ENCODE results near the gene DUOXA1.

The DUOXA1 gene

DNA sequence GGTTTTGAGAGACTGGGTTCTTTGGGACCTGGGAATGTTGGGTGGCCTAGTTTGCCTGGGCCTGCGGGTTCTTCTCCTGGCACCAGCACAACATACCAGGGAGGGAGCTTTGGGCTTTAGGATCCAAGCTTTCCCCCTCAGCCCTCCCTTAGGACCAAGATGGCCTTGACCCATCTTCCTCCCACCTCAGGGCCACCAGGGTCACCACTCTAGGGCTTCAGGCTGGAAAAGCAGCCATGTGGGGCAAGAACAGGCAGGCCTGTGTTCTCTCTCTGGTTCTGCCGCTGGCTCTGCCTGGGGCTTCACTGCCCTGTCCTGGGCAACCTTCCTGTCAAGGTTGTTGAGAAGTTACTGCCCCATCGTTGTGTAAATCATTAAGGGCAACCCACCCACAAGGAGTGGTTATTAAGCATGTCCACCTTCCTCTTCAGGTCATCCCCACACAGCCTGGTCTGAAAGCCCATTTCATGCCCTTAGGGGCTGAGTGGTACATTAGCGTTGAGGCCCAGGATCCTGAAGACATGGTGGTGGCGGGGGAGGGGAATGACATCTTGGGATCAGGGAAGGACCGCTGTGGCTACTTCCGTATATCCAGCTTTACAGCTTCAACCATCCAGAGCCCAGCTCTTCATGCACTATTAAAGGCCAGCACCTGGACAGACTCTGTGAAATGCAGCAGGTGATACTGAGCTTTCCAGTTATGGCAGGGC lies 767 bp upstream of the DUOXA1 start:
- DNase-seq, result no peak

DNA sequence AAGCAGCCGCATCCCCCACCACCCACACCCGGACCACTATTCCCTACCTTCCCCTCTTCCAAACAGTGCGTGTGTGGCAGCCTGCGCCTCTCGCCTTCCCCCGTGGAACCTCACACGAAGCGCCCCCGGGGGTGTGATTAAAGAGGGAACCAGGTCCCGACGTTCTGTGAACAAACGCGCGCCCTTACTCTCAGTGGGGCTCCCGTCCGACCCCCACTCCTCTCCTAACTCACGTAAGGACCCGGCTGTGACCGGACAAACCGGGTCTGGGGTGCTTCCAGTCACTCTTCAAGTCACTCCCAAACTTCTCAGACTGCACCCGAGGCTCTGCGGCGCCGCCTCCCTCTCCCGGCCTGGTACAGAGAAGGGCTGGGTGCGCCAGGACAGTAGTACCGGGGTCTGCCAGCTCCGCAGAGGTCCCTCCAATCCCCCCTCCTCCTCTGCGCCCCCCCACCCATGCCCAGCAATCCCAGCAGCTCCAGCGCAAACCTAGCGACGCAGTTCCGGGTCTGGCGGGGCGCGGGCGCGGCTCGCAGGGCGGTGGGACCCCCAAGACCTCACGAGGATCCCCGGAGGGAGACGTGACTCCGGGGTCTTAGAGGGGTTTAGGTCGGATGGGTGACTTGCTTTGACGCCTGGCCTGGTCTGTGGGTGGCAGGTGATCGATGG lies 574 bp downstream of the DUOXA1 start:
- DNase-seq, result no peak

DNA sequence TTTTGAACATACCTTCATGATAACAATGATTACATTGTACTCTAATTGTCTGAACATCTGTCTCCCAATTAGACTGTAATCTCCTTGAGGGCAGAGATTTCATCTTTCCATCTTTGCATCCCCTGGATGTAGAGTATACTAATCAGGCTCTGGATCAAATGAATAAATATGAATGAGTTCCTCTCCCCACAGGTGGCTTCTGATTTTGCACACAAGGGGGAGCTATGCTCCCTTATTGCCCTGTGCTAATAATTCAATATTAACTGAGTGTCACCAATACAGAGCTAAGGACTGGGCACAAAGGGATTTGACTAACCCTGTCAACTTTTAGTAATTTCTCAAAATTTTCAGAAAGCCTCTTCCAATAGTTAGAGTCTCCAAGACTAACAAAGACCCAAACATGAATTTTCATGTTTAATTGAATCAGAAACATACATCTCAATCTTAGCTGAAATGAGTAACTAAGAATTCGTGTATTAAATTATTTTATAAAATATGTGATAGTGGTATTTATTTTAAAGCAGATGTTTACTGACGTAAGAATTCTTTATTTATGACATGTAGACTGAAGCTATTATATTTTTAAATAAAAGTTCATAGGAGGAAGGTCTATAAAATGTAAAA lies 3.0 kb downstream of the DUOXA1 start:
- peak; percentile 52 for DNase-seq

DNA sequence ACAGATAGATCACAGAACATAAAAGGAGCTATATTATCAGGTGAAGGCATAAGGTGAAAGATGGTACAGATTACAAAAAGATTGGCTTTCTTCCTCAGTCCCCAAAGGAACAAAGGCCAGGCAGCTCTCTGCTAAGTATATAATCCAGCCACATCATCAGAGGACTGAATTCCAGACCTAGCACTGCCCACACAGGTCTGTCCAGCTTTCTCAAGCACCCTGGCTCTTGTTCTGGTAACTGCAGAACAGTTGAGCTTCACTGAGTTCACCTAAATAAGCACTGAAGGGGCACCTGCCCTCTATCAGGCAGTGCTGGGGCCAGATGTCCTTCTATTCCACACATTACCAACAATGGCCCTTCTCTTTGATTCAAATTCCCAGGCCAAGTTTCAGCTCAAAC lies 6.3 kb downstream of the DUOXA1 start:
- DNase-seq, result no peak

DNA sequence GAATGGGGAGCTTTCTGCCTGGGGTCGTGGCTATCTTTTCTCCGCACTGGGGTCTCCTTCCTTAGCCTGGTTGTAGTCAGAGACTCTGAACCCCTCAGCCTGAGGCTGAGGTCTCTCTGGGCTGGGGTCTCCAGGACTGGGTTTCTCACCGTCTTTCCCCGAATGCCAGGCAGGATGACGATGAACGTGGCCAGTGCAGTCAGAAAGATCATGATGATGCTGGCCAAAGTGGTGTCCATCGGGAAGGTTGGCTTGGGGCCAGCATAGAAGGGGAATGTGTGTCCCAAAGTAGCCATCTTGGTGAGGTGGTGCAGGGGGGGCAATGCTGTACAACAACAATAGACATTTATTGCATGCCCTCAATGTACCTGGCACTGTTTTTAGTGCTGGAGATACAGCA lies 7.0 kb downstream of the DUOXA1 start:
- no peak for DNase-seq

DNA sequence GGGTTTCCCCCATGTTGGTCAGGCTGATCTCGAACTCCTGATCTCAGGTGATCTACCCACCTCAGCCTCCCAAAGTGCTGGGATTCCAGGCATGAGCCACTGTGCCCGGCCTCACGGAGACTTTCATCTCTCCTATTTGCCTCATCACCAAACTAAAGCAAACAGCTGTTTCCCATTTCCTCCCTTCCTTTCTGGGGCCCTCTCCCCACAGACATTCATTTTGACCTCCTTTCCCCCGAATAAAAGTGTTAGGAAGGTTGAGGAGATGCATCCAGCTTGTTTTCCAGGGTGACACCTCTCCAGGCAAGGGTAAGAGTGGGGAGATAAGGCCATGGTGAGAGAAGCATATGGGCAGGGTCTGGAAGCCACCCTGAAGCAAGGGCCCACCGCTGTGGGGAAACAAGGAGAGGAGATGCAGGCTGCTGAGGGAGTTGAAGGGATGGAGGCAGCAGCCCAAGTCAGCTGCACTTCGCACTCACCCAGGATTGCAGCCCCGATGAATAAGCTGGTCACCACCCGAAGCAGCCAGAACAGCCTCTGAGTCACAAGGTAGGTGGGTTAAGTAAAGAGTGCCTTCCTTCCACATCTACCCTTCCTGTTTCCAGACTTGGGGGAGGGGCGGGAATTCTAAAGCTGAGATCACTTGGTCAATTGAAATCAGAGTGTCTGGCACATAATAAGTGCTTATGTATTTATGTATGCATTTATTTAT lies 7.8 kb downstream of the DUOXA1 start:
- DNase-seq, result no peak

DNA sequence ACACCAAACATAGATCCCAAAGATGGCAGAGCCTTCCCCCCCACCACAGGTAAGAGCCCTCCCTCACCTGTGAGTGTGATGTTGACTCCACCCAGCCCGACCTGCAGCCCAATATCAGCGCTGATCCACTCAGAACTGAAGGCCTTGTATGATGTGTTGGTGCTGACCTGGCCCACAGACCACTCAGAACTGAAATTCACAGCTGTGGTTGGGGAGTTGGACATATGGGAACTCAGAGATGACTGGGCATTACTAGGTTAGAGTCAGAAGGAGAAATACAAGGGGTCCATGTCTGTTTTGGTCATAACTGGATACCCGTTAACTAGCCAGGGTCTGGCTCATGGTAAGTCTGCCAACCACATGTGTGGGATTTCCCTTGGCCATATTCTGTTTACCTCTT lies 8.7 kb downstream of the DUOXA1 start:
- DNase-seq, result no peak

DNA sequence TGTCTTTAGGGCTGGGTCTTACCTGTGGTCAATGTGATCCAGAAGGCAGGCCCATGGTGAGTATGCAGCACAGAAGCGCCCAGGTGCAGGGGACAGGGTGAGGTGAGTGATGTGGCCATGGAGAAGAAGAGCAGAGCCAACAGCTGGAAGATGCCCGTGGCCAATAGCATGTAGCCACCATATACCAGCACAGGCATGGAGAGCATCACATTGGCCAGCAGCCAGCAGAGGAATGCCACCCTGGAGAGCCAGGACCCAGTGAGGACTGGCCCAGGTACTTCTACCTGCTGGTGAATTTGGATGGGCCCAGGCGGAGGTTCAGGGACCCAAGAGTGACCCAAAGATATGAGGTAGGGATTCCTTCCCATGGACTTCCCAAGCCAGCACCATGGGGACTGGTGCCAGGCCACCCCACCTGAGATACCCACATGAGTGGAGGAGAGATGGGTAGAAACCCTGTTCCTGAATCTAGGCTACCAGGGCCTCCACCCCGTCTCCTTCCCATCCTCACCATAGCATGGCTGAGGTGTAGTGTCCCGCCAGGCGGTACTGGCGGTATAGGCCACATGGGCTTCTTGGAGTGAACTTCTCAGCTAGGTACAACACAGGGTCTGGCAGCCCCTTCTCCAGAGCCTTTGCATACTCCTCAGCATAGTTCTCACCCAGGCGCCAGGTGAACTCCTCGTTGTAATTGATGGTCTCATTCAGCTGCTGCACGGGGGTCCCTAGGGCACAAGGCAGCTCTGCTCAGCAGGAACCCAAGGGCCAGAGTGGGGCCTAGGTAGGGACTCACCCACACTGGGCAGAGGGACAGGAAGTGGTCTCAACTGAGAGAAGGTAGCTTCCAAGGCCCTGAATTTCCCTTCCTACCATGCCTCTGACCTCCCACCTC lies 9.4 kb downstream of the DUOXA1 start:
- DNase-seq, result no peak

DNA sequence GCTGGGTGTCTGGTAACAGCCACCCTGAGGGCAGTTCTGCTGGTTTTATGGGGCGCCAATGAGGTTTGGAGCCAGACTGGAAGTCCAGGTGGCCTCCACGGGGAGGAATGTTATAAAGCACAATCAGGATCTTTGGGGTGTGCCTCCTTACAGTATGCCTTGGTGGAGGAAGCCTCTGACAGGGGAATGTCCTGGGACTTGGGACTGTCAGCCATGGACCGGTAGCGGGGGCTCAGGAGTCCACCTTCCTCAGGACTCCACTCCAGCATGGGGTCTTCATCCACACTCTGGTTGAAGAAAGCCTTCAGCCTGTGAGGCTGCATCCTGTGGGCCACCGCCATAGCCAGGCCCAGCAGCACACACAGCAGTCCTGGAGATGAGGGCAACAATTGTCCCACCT lies 10.7 kb downstream of the DUOXA1 start:
- no peak for DNase-seq

DNA sequence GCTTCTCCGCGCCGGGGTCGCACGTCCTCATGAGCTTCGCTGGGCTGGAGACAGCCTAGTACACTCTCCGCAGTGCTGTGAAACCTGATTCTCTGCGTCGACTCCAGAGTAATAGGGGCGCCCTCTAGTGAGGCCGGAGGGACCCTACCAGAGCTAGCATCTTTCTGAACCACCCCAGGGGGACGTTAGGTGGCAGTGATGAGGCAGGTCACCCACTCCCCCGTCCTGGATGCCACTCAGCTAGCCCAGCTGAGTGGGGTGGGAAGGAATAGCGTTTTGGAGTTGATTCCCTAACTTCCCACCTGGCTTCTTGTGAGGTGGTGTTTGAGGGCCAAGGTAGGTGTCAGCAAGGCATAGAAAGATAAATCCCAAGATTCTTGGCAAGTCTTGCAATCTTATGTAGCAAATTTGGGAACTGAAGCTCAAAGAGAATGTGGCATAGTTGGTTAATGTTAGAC lies 11.5 kb downstream of the DUOXA1 start:
- peak; percentile 97 for DNase-seq

DNA sequence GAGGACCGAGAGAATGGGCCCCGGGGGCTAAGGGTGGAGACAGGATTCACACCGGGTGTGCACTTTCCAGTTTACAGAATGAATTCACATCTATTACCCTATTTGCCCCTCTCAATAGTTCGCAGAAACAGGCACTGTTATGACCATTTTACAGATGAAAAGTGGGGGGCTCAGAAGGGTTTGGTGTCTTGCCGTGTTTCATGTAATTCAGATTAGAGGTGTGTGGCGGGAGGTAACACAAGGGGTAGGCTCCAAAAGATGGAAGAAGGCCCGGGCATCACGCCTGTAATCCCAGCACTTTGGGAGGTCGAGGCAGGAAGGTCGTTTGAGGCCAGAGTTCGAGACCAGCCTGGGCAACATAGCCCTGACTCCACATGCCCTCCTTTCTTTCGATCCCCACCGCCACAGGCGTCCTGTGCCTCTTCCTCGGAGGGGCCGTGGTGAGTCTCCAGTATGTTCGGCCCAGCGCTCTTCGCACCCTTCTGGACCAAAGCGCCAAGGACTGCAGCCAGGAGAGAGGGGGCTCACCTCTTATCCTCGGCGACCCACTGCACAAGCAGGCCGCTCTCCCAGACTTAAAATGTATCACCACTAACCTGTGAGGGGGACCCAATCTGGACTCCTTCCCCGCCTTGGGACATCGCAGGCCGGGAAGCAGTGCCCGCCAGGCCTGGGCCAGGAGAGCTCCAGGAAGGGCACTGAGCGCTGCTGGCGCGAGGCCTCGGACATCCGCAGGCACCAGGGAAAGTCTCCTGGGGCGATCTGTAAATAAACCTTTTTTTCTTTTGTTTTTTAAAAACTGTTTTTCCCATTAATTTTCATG lies 12.2 kb downstream of the DUOXA1 start:
- DNase-seq, result no peak

DNA sequence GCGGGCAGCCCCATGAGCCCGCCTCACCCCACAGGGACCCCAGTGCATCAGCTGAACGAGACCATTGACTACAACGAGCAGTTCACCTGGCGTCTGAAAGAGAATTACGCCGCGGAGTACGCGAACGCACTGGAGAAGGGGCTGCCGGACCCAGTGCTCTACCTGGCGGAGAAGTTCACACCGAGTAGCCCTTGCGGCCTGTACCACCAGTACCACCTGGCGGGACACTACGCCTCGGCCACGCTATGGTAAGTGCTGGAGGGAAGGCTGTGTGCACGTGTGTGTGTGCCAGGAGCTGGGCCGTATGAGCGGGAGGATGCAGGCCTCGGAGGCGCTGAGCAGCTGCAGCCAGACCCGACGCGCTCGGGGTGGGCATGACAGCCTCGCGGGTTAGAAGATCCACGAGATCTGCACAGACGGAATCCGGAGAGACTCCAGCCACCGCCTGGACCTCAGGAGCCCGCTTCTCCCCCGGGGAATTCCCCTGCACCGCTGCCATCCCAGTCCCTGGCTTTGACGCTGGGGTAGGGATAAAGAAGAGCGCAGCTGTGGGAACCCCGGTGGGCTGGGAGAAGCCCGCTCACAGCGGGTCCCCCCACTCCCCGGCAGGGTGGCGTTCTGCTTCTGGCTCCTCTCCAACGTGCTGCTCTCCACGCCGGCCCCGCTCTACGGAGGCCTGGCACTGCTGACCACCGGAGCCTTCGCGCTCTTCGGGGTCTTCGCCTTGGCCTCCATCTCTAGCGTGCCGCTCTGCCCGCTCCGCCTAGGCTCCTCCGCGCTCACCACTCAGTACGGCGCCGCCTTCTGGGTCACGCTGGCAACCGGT lies 13.0 kb downstream of the DUOXA1 start:
- DNase-seq, result no peak

DNA sequence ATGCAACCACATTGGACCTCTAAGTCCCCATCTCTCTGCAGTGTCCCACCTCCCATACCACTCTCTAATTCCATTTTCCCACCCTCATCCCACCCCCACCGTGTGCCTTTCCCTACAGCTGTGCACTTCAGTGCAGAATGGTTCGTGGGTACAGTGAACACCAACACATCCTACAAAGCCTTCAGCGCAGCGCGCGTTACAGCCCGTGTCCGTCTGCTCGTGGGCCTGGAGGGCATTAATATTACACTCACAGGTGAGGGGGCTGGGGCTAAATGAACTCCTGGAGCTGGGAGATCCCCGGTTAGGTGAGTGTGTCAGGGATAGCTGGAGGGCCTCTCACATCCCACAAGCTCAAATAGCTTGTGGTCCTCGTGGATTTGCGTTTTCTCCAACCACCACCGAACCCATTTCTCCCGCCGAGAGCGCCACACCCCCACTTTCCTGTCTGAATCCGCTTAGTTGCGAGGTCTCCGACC lies 13.6 kb downstream of the DUOXA1 start:
- DNase-seq, result no peak

DNA sequence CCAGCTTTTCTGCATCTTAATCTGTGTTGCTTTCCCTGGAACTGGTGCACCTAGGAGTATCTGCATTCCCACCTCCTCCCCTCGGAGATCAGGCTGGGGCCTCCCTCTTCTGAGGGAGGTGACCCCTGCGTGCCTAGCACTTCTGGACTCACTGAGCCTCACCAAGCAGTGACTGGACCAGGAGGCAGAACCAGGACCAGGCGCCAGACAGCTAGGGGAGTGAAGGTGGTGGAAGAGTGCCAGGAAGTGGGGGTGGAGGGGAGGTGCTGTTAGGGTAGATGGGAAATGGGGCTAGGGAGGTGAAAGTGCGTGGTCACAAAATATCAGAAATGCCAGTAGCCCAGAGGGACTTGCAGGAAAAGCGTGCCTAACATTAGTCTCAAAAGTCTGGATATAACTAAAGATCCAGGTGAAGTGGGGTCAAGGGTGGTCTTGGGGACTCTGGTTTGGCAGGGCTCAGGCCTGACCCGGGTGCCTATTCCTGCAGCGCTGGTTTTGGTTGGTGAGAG lies 14.3 kb downstream of the DUOXA1 start:
- no peak for DNase-seq

DNA sequence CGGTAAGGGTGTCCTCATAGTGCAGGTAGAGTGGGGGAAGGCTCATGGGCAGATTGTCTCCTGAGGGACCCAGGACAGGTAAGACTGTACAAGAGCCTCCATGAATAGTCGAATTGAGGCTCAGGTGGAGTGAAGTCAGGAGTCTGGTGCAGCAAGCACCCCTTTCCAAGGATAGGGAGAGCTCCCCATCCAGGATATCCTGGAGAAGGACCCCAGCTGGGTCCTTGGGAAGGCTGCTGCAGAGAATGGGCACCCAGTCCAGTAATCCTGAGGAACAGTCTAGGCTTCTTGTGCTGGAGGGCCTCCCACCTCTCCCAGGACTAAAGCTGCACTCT lies 15.0 kb downstream of the DUOXA1 start:
- DNase-seq, result no peak

DNA sequence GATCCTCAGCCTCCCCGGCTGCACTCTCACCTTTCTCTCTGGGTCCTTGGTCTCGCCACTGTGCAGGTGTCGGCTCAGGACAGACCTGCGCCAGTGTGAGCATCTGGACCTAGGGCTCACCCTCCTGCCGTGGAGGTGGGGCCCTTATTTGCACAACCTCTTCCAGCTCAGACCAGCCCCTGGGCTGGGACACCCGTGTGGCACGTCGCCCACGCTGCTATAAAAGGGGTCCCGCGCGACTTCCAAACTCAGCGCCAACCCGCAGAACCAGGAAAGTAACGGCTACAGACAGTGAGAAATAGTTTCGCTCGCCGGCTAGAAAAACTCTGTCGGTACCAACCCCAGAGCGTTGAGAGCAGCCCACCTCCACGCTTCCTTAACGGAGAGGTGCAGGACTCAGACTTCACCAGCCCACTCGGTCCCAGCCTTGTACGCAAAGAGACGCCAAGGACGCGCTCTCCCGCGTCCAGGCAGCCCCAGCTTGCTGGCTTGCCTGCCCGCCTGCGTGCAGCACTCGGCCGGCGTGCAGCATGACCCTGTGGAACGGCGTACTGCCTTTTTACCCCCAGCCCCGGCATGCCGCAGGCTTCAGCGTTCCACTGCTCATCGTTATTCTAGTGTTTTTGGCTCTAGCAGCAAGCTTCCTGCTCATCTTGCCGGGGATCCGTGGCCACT lies 15.5 kb downstream of the DUOXA1 start, which contains the start of the genes DUOX2 and DUOXA2:
TSS of gene DUOX2 (minus strand) at position 97 of the 675 bp plus-strand sequence. CDS start 761 bp downstream, outside the sequence.
TSS of gene DUOXA2 (plus strand) at position 251 of the 675 bp plus-strand sequence. CDS start at position 531, 280 bp downstream.
- no peak for DNase-seq

DNA sequence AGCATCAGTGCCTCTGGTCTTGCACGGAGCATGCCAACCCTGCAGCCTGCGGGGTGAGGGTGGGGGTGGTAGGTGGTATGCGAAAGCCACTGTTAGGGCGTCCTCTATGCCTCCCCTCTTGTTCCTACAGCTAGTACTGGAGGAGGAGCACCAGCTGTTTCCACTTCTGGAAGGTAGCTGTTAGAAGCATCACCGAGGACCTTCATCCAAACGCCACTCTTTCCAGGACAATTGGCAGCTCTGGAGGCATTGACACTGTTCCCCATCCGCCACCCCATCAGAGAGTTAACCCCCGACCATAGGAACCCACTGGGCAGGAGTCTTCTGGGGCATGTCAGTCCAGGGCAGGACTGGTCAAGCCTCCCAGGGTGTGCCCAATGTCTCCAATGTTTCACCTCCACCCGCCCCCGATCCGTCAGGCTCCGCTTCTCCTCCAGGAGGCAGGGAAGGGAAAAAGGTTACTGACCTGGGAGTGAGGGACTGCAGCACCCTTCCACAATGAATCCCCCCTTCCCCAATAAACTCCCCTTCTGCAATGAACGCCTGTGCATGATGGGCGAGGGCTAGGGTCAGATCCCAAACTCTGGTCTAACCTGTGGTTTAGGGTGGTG lies 16.2 kb downstream of the DUOXA1 start:
- DNase-seq, result peak; percentile 57

DNA sequence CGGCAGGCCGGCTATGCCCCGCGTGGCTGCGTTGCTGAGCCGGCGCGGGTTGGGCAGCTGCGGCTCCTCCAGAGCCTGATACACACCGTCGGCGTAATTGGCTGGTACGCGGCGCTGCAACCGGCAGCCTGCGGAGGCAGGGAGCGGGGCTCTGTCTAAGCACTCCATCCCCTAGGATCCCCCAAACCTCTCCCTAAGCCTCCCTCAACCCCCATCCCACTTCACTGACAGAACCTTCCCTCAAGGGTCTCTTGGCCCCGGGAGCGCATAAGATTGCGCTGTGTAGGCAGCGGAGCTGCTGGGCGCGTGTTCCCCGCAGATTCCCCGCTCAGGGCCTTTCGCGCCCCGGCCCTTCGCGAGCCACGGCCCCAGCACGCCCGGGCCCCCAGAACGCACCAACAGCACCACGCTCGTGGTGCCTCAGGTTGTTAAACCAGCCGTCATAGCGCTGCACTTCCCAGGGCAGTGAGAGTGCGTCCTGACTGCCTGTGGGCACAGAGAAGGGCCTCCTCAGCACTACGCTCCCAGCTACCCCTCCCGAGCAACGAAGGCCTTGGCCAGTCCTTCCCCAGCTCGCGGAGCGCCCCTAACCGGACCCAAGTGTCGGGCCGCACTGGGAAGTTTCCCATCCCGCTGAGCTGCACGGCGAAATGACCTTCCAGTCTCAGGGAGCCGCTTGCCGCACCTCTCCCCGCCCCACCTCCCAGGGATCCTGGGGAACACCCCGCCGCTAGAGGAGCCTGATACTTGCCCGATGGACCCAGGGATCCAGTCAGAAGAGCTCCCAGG lies 16.9 kb downstream of the DUOXA1 start:
- DNase-seq, result peak; percentile 57

Data from NCI-H2171 treated with DMSO at 0.1 percent for 48 hours (cell line).